Measurements from ENCODE around the gene ZNF133.

GRCh38 chr20:18316166-18316565 lies 27.8 kb downstream of the ZNF133 start:
- TF ChIP-seq CTCF (IDR thresholded peaks at IDR 0.05), result no peak
- no peak for TF ChIP-seq POLR2A (IDR thresholded peaks at IDR 0.05)
